ENCODE measurements around the gene MAPKBP1.
A peak's percentile ranks its signal among the peaks of the same experiment; 100 is the strongest.

The MAPKBP1 gene

DNA sequence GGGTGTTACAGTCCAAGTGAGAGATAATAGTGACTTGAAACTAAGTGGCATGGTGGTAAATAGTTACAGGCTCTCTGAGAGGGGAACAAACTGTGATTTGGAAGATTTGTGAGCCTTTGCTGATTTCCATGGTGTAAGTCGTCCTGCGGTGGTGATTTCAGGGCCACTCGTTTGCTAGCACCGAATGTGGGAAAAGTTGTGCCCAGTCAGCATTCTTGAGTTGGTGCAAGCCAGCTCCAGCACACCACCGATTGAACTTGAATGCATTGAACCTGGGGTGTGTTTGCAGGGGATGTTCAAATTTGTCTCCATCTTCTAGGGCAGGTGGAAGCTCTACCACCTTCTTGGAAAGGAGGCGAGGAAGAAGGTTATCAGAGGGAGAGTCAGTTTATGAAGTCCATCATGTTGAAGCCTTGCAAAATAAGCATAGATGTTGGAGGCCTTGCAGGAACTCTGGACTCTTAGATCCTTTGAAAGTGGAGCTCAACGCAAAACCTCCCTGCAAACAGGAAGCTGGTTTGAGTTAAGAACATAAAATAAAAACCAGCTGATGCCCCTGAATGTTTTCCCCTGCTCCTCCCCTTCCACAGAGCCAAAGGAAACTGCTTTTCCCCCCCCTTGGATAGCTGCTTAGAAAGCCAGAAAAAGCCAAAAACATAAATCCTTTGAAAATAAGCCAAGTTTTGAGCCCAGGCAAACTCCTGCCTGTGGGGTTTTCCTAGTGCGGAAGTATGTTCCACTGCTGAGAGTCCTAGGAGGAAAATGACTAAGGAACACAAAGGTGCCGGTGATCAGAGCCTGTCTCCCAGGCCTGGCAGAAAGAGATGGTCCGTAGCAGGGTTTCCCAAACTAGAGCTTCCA is 21.9 kb downstream of the MAPKBP1 start:
- Histone ChIP-seq H3K27ac (ENCODE audit: low read length) (no peak overlapping the region), H3K4me3 (ENCODE audit: low read length in 2 of 2) (peak overlapping the region in 1 of 2 donors; percentile 15), H3K9me3 (ENCODE audit: control insufficient read depth in 2 of 2, low read length in 2 of 2) (no peaks in the 10 kb centered on the region), H3K9ac (ENCODE audit: low read length in 2 of 2) (no peak overlapping the region), H3K4me1 (ENCODE audit: control insufficient read depth, insufficient read depth, low read length) (peaks cover 26% of the 10 kb centered on the region), H3K36me3 (ENCODE audit: control insufficient read depth in 2 of 2, insufficient read depth in 2 of 2, low read length in 2 of 2) (peaks cover 7 to 13% of the 10 kb centered on the region in 2 donors), H3K27me3 (ENCODE audit: control insufficient read depth in 1 of 2, insufficient read depth in 2 of 2, low read length in 2 of 2) (no peaks in the 10 kb centered on the region)

- H3K9ac ChIP-seq (ENCODE audit: low read length in 2 of 2) = no peak overlapping the region
- no peak overlapping the region for H3K4me3 ChIP-seq (ENCODE audit: low read length in 2 of 2)
- peaks cover 7 to 13% of the 10 kb centered on the region in 2 donors for H3K36me3 ChIP-seq (ENCODE audit: control insufficient read depth in 2 of 2, insufficient read depth in 2 of 2, low read length in 2 of 2)
- no peak overlapping the region for H3K27ac ChIP-seq (ENCODE audit: low read length)
- no peaks in the 10 kb centered on the region for H3K9me3 ChIP-seq (ENCODE audit: control insufficient read depth in 2 of 2, low read length in 2 of 2)
- H3K27me3 ChIP-seq (ENCODE audit: control insufficient read depth in 1 of 2, insufficient read depth in 2 of 2, low read length in 2 of 2) = no peaks in the 10 kb centered on the region
- peaks cover 18% of the 10 kb centered on the region for H3K4me1 ChIP-seq (ENCODE audit: control insufficient read depth, insufficient read depth, low read length)
Observed at GRCh38 chr15:41797201-41797944, 23.1 kb downstream of the MAPKBP1 start.

GRCh38 chr15:41798607-41799487 is 24.6 kb downstream of the MAPKBP1 start:
- H3K4me3 ChIP-seq (ENCODE audit: low read length in 2 of 2) = no peak overlapping the region
- H3K9ac ChIP-seq (ENCODE audit: low read length in 2 of 2) = no peak overlapping the region
- peaks cover 7 to 13% of the 10 kb centered on the region in 2 donors for H3K36me3 ChIP-seq (ENCODE audit: control insufficient read depth in 2 of 2, insufficient read depth in 2 of 2, low read length in 2 of 2)
- no peaks in the 10 kb centered on the region for H3K9me3 ChIP-seq (ENCODE audit: control insufficient read depth in 2 of 2, low read length in 2 of 2)
- no peaks in the 10 kb centered on the region for H3K27me3 ChIP-seq (ENCODE audit: control insufficient read depth in 1 of 2, insufficient read depth in 2 of 2, low read length in 2 of 2)
- peaks cover 18% of the 10 kb centered on the region for H3K4me1 ChIP-seq (ENCODE audit: control insufficient read depth, insufficient read depth, low read length)
- no peak overlapping the region for H3K27ac ChIP-seq (ENCODE audit: low read length)

- no peak overlapping the region for H3K27ac ChIP-seq (ENCODE audit: low read length)
- no peak overlapping the region for H3K9ac ChIP-seq (ENCODE audit: low read length in 2 of 2)
- H3K4me3 ChIP-seq (ENCODE audit: low read length in 2 of 2) = no peak overlapping the region
- no peaks in the 10 kb centered on the region for H3K9me3 ChIP-seq (ENCODE audit: control insufficient read depth in 2 of 2, low read length in 2 of 2)
- H3K36me3 ChIP-seq (ENCODE audit: control insufficient read depth in 2 of 2, insufficient read depth in 2 of 2, low read length in 2 of 2) = peaks cover 7 to 13% of the 10 kb centered on the region in 2 donors
- H3K4me1 ChIP-seq (ENCODE audit: control insufficient read depth, insufficient read depth, low read length) = peaks cover 23% of the 10 kb centered on the region
- H3K27me3 ChIP-seq (ENCODE audit: control insufficient read depth in 1 of 2, insufficient read depth in 2 of 2, low read length in 2 of 2) = no peaks in the 10 kb centered on the region
Observed at GRCh38 chr15:41799488-41799805, 25.2 kb downstream of the MAPKBP1 start.

GRCh38 chr15:41801185-41801584 is 26.9 kb downstream of the MAPKBP1 start:
- H3K27ac ChIP-seq (ENCODE audit: low read length) = no peak overlapping the region
- H3K27me3 ChIP-seq (ENCODE audit: control insufficient read depth in 1 of 2, insufficient read depth in 2 of 2, low read length in 2 of 2) = no peaks in the 10 kb centered on the region
- no peak overlapping the region for H3K4me3 ChIP-seq (ENCODE audit: low read length in 2 of 2)
- peaks cover 7 to 13% of the 10 kb centered on the region in 2 donors for H3K36me3 ChIP-seq (ENCODE audit: control insufficient read depth in 2 of 2, insufficient read depth in 2 of 2, low read length in 2 of 2)
- no peak overlapping the region for H3K9ac ChIP-seq (ENCODE audit: low read length in 2 of 2)
- no peaks in the 10 kb centered on the region for H3K9me3 ChIP-seq (ENCODE audit: control insufficient read depth in 2 of 2, low read length in 2 of 2)
- H3K4me1 ChIP-seq (ENCODE audit: control insufficient read depth, insufficient read depth, low read length) = peaks cover 34% of the 10 kb centered on the region

GRCh38 chr15:41801850-41802455 is 27.7 kb downstream of the MAPKBP1 start:
- no peak overlapping the region for H3K27ac ChIP-seq (ENCODE audit: low read length)
- no peaks in the 10 kb centered on the region for H3K27me3 ChIP-seq (ENCODE audit: control insufficient read depth in 1 of 2, insufficient read depth in 2 of 2, low read length in 2 of 2)
- H3K36me3 ChIP-seq (ENCODE audit: control insufficient read depth in 2 of 2, insufficient read depth in 2 of 2, low read length in 2 of 2) = peaks cover 7 to 13% of the 10 kb centered on the region in 2 donors
- H3K4me1 ChIP-seq (ENCODE audit: control insufficient read depth, insufficient read depth, low read length) = peaks cover 34% of the 10 kb centered on the region
- no peak overlapping the region for H3K9ac ChIP-seq (ENCODE audit: low read length in 2 of 2)
- H3K9me3 ChIP-seq (ENCODE audit: control insufficient read depth in 2 of 2, low read length in 2 of 2) = no peaks in the 10 kb centered on the region
- H3K4me3 ChIP-seq (ENCODE audit: low read length in 2 of 2) = no peak overlapping the region

DNA sequence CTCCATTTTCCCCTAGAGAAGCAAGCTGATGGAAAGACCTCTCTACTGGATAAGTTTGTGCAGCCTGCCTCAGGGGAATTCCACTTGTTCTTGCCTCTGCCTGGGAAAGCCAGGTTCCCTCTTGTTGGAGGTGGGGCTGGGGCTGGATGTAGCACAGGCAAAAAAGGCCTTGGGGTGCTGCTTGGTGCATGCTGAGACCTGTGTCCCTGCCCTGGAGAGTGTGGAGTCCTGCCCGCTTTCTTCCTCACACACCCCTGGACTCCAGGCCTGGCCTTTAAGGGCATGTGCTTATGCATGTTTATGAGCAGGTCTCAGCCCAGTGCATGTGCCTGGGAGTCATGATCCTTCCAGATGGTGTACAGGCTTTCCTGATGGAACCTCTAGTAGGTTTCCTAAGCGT is 30.1 kb downstream of the MAPKBP1 start:
- Histone ChIP-seq H3K27me3 (ENCODE audit: control insufficient read depth in 1 of 2, insufficient read depth in 2 of 2, low read length in 2 of 2) (no peaks in the 10 kb centered on the region), H3K9me3 (ENCODE audit: control insufficient read depth in 2 of 2, low read length in 2 of 2) (no peaks in the 10 kb centered on the region), H3K4me3 (ENCODE audit: low read length in 2 of 2) (no peak overlapping the region), H3K36me3 (ENCODE audit: control insufficient read depth in 2 of 2, insufficient read depth in 2 of 2, low read length in 2 of 2) (peaks cover 7 to 13% of the 10 kb centered on the region in 2 donors), H3K9ac (ENCODE audit: low read length in 2 of 2) (no peak overlapping the region), H3K4me1 (ENCODE audit: control insufficient read depth, insufficient read depth, low read length) (peaks cover 28% of the 10 kb centered on the region), H3K27ac (ENCODE audit: low read length) (peak overlapping the region; percentile 82)

DNA sequence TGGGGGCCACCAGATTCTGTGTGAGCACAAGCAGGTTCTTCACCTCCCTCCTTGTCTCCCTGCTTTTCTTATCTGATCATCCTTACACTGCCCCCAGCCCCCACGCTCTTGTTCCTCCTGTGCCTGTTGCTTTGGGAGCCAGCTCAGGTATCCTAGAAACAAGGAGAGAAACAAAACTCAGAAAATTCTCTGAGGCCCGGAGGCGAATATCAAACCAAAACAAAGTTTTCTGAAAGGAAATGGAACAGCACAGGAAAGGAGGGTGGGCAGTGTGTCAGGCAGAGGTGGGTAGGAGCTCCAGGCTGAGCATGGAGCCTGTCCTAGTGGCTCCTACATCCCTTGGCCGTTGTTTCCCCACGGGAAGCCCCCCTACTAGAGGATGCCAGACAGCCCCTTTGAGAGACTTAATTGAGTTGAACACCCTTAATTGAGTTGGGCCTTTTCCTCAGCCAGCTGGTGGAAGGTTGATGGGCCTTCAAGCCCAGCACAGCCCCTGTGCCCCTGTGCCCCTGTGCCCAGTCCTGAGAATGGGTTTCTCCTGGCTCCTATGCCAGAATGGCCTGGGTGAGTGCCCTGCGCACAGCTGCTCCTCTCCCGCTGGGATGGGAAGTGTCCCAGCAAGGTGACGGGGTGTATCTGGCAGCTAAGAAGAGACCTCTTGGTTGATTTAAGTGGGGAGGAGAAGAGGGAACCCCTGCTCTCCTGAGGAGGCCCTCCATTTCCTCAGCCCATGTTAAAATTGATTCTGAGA is 30.8 kb downstream of the MAPKBP1 start:
- peaks cover 7% of the 10 kb centered on the region in 2 donors for H3K36me3 ChIP-seq (ENCODE audit: control insufficient read depth in 2 of 2, insufficient read depth in 2 of 2, low read length in 2 of 2)
- peak overlapping the region; percentile 82 for H3K27ac ChIP-seq (ENCODE audit: low read length)
- H3K27me3 ChIP-seq (ENCODE audit: control insufficient read depth in 1 of 2, insufficient read depth in 2 of 2, low read length in 2 of 2) = no peaks in the 10 kb centered on the region
- peak overlapping the region in 1 of 2 donors; percentile 36 for H3K9ac ChIP-seq (ENCODE audit: low read length in 2 of 2)
- H3K4me3 ChIP-seq (ENCODE audit: low read length in 2 of 2) = no peak overlapping the region
- peaks cover 28% of the 10 kb centered on the region for H3K4me1 ChIP-seq (ENCODE audit: control insufficient read depth, insufficient read depth, low read length)
- no peaks in the 10 kb centered on the region for H3K9me3 ChIP-seq (ENCODE audit: control insufficient read depth in 2 of 2, low read length in 2 of 2)

DNA sequence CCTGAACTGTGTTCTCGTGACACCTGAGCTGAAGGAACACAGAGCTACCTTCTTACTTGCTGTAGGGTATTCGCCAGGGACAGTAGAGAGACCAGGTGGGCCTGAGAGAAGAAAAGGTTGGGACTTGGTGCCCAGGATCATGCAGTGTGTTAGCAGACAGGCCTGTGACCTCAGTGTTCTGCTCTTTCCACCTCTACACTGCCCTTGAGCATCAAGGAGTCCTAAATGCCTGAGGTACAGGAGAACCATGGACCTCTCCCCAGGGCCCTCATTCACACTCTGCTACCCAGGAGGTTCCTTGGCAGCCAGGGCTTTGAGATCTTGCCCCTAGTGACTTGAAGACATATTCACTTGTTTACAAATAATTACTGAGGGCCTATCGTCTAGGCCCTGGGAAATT is 31.4 kb downstream of the MAPKBP1 start:
- no peak overlapping the region for H3K4me3 ChIP-seq (ENCODE audit: low read length in 2 of 2)
- H3K36me3 ChIP-seq (ENCODE audit: control insufficient read depth in 2 of 2, insufficient read depth in 2 of 2, low read length in 2 of 2) = peaks cover 3 to 4% of the 10 kb centered on the region in 2 donors
- H3K9ac ChIP-seq (ENCODE audit: low read length in 2 of 2) = peak overlapping the region in 1 of 2 donors; percentile 29
- H3K9me3 ChIP-seq (ENCODE audit: control insufficient read depth in 2 of 2, low read length in 2 of 2) = no peaks in the 10 kb centered on the region
- peaks cover 28% of the 10 kb centered on the region for H3K4me1 ChIP-seq (ENCODE audit: control insufficient read depth, insufficient read depth, low read length)
- peak overlapping the region; percentile 82 for H3K27ac ChIP-seq (ENCODE audit: low read length)
- no peaks in the 10 kb centered on the region for H3K27me3 ChIP-seq (ENCODE audit: control insufficient read depth in 1 of 2, insufficient read depth in 2 of 2, low read length in 2 of 2)
